Dedifferentiated amniotic fluid mesenchymal stem cell (primary cell): Measurements from ENCODE around the gene RAB31.

Experiments used
- DNase-seq: peaks from one replicate; pipeline ENCODE4 v3.0.0-alpha.2; 2016; ENCODE audit errors: extremely low spot score

RAB31 gene

GRCh38 chr18:9691235-9691634, 16.9 kb upstream of the RAB31 start:
- no peak for DNase-seq

GRCh38 chr18:9694174-9694573, 13.9 kb upstream of the RAB31 start:
- no peak for DNase-seq

GRCh38 chr18:9694952-9695495, 13.1 kb upstream of the RAB31 start:
- DNase-seq = no peak

GRCh38 chr18:9695605-9696004, 12.5 kb upstream of the RAB31 start:
- no peak for DNase-seq

GRCh38 chr18:9696112-9696511, 12.0 kb upstream of the RAB31 start:
- no peak for DNase-seq

GRCh38 chr18:9696701-9697100, 11.4 kb upstream of the RAB31 start:
- no peak for DNase-seq

GRCh38 chr18:9697121-9697520, 11.0 kb upstream of the RAB31 start:
- DNase-seq = no peak

- DNase-seq = no peak
These were observed 9.6 kb upstream of the RAB31 start for GRCh38 chr18:9698497-9698896.

- no peak for DNase-seq
These were observed 7.8 kb upstream of the RAB31 start for GRCh38 chr18:9700261-9700796.

- no peak for DNase-seq
These were observed 6.3 kb upstream of the RAB31 start for GRCh38 chr18:9701609-9702349.

- DNase-seq = no peak
These were observed 3.6 kb upstream of the RAB31 start for GRCh38 chr18:9704233-9705118.

- peak; percentile 26 for DNase-seq
These were observed 2.8 kb upstream of the RAB31 start for GRCh38 chr18:9705183-9705829.

GRCh38 chr18:9706081-9706935, 1.8 kb upstream of the RAB31 start:
- no peak for DNase-seq

GRCh38 chr18:9707381-9708056, 582 bp upstream of the RAB31 start:
- DNase-seq = peak; percentile 18

- DNase-seq = no peak
These were observed 568 bp downstream of the RAB31 start for GRCh38 chr18:9708434-9709303.

GRCh38 chr18:9709304-9709877, 1.3 kb downstream of the RAB31 start:
- DNase-seq = no peak

- no peak for DNase-seq
These were observed 1.9 kb downstream of the RAB31 start for GRCh38 chr18:9710037-9710436.

GRCh38 chr18:9711361-9712129, 3.4 kb downstream of the RAB31 start:
- DNase-seq = no peak
